Lower lobe of right lung (tissue), 2 donors: ENCODE measurements around the gene CECR2. TPM values are rescaled to one million over a fixed set of nuclear protein-coding genes. Genes with fewer than 3 reads are reported as not detected.
A peak's percentile ranks its signal among the peaks of the same experiment; 100 is the strongest.

Experiments
- ATAC-seq, 2 donors: fragments of 200-7000 bp; cut with Tn5 transposase; one replicate each; pipeline ENCODE4 v1.9.1; 2020 to 2022; ENCODE audit warnings: mild to moderate bottlenecking in 2 of 2, moderate library complexity in 2 of 2
- DNase-seq: peaks from one replicate; pipeline ENCODE4 v3.0.0-alpha.2; 2020
- H3K27ac ChIP-seq: fragments of 200-600 bp; one replicate; pipeline ENCODE4 v1.8.0; 2022
- H3K27me3 ChIP-seq: fragments of 200-600 bp; one replicate; pipeline ENCODE4 v1.8.0; 2022; ENCODE audit warnings: low read depth
- H3K36me3 ChIP-seq: fragments of 200-600 bp; one replicate; pipeline ENCODE4 v1.8.0; 2022; ENCODE audit warnings: mild to moderate bottlenecking
- H3K4me1 ChIP-seq: fragments of 200-600 bp; one replicate; pipeline ENCODE4 v1.8.0; 2022
- H3K4me3 ChIP-seq: fragments of 200-600 bp; one replicate; pipeline ENCODE4 v1.8.0; 2022; ENCODE audit warnings: mild to moderate bottlenecking
- H3K9me3 ChIP-seq: fragments of 200-600 bp; one replicate; pipeline ENCODE4 v1.8.0; 2022
- CTCF ChIP-seq: fragments of 200-600 bp; IDR thresholded peaks from one replicate; pipeline ENCODE4 v1.8.0; 2022; ENCODE audit warnings: antibody characterized with exemption, mild to moderate bottlenecking
- intact Hi-C: fragments of 100-400 bp; cut with DNase I; formaldehyde crosslinking; loops from one replicate; pipeline ENCODE4 v1.11.0; 2022
- total RNA-seq: library from RNA; stranded (reverse); fragmentation: NEBNext Ultra II Directional; extraction: Animal tissue kit (Norgen Biotek cat#: 25700); gene quantifications from one replicate; pipeline ENCODE4 v1.2.1, GENCODE V29; 2021
- donor health status: DM: no; HTN: yes; CAD: no; lungs with severe emphysema.

The CECR2 gene
- total RNA-seq, 1 donor from 2014 or later: 10.9 TPM

DNA sequence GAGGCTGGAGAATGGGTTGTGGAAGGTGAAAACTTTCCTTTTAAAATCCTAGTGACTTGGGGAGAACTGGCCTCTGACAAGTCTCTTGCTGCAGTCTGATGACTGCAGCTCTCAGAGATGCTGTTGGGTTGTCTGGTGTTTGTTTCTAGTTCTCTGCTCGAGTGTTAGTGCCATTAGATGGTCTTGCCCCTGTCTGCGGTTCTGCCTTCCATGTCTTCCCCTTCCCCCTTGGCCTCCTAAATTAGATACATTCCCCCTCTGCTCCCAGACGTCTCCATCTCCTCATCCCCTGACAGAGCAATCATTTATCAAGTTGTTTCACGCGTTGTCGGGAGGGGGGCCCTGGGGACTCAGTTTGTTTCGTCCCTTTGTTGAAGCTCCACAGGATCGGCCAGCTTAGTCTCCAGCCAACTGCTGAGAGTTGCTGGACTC lies 67.7 kb downstream of the CECR2 start:
- no peak overlapping the region for H3K4me3 ChIP-seq
- no peak for TF ChIP-seq CTCF
- H3K36me3 ChIP-seq: no peaks in the 10 kb centered on the region
- no peaks in the 10 kb centered on the region for H3K27me3 ChIP-seq
- intact Hi-C loops: no loop called here
- no peak overlapping the region for H3K27ac ChIP-seq
- no peak for DNase-seq
- H3K4me1 ChIP-seq: peaks cover 12% of the 10 kb centered on the region
- H3K9me3 ChIP-seq: no peaks in the 10 kb centered on the region
- peak in 1 of 2 donors; percentile 11 for ATAC-seq

DNA sequence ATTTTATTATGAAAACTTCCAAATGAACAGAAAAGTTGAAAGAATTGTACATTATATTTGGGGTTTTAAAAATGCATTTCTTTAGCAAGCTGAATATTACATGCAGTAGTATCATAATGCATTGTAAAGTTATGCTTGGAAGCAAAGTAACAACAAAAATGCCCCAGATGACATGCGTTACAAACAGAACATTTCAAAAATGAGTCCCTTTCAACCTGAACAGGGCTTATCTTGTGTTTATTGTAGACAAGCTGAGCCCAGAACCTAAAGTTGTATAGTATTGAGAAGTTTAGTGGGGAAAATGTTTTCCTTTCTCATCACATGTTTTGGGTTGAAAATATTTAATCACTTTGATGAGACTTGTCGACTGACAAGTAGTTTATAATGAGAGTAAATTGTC lies 68.8 kb downstream of the CECR2 start:
- Histone ChIP-seq H3K4me1 (peaks cover 12% of the 10 kb centered on the region), H3K4me3 (no peak overlapping the region), H3K27ac (no peak overlapping the region), H3K9me3 (no peaks in the 10 kb centered on the region), H3K27me3 (no peaks in the 10 kb centered on the region), H3K36me3 (no peaks in the 10 kb centered on the region)
- ATAC-seq (no peak), DNase-seq (no peak)
- intact Hi-C loops: no loop called here
- TF ChIP-seq CTCF: no peak

- TF ChIP-seq CTCF: no peak
- H3K4me1 ChIP-seq: peaks cover 8% of the 10 kb centered on the region
These were observed 72.1 kb downstream of the CECR2 start for GRCh38 chr22:17441326-17441725.

GRCh38 chr22:17443405-17444203 lies 74.3 kb downstream of the CECR2 start:
- no peaks in the 10 kb centered on the region for H3K27me3 ChIP-seq
- no peak for DNase-seq
- peak in 1 of 2 donors; percentile 31 for ATAC-seq
- no peaks in the 10 kb centered on the region for H3K36me3 ChIP-seq
- intact Hi-C loops: no loop called here
- H3K9me3 ChIP-seq: no peaks in the 10 kb centered on the region
- no peaks in the 10 kb centered on the region for H3K4me1 ChIP-seq
- no peak overlapping the region for H3K4me3 ChIP-seq
- TF ChIP-seq CTCF: no peak
- H3K27ac ChIP-seq: no peak overlapping the region

More at GRCh38 chr22:17441326-17441725, 72.1 kb downstream of the CECR2 start:
- H3K9me3 ChIP-seq: no peaks in the 10 kb centered on the region
- no peaks in the 10 kb centered on the region for H3K27me3 ChIP-seq
- no peak for DNase-seq
- no peak overlapping the region for H3K4me3 ChIP-seq
- intact Hi-C loops: no loop called here
- no peak overlapping the region for H3K27ac ChIP-seq
- no peaks in the 10 kb centered on the region for H3K36me3 ChIP-seq
- ATAC-seq: no peak

DNA sequence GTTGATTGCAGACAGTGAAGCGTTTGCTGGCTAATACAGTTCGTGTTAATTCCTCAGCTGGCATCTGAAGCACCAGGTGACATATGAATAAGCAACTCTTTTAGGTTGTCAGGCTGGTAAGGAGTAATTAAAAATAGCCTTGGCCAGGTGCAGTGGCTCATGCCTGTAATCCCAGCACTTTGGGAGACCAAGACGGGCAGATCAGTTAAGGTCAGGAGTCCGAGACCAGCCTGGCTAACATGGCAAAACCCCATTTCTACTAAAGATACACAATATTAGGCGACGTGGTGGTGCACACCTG lies 74.9 kb downstream of the CECR2 start:
- H3K4me3 ChIP-seq: no peak overlapping the region
- ATAC-seq (no peak), DNase-seq (no peak)
- no peaks in the 10 kb centered on the region for H3K36me3 ChIP-seq
- H3K4me1 ChIP-seq: no peaks in the 10 kb centered on the region
- H3K27me3 ChIP-seq: no peaks in the 10 kb centered on the region
- no peak for TF ChIP-seq CTCF
- no peak overlapping the region for H3K27ac ChIP-seq
- intact Hi-C loops: no loop called here
- no peaks in the 10 kb centered on the region for H3K9me3 ChIP-seq
